ENCODE results near the gene CCDC141.

The CCDC141 gene

GRCh38 chr2:178863856-178864620 is 185.9 kb downstream of the CCDC141 start:
- DNase-seq, result no peak

DNA sequence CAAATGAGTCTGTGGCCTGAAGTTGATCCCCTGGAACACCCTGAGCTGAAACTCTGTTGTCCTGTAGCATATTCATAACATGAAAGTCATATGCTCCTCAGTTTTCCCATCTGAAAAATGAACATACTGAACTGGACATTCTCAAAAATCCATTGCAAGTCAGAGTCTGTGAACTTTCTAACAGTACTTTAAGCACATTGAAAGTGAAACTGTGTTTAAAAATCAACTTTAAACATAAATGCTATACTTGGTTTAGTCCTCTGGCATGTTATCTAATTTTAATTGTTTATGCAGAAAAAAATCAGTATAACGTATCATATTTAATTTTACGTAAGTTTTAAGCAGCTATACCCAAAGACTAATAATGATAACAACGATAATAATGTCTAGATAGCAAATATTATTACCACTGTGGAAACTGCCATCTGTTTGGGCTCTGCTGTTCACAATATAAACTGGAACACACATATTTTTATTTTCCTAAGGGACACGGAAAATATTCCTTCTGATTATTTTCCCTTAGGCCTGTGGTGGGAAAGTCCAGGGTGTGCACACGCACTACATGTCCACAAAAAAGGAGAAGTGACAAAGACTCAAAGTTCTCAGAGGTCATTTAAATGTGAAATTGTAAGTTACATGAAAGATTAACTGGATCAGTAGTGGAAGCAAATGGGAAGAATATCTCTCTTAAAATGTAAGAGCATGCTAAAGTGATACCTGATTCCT is 186.6 kb downstream of the CCDC141 start:
- DNase-seq, result no peak

- no peak for DNase-seq
Observed at GRCh38 chr2:178860551-178860950, 189.4 kb downstream of the CCDC141 start.

DNA sequence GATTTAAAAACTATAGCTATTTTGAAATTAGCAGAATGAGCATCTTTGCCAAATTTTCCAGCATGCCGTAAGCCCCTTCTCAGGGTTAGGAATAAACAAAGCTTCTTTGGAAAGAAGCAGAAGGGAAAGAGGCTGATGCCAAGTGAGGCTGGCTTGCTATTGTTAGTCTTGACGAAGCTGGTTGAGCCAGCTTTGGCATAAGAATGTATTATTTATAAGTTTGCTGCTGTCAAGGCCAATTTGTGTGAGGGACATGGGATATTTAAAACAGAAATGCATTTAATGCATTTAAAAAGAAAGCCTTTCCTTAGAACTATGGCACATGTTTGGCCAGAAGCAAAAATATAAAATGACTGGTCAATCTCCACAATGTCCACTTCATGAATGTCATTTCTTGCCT is 190.2 kb downstream of the CCDC141 start:
- no peak for DNase-seq

GRCh38 chr2:178858896-178859625 is 190.9 kb downstream of the CCDC141 start:
- no peak for DNase-seq

DNA sequence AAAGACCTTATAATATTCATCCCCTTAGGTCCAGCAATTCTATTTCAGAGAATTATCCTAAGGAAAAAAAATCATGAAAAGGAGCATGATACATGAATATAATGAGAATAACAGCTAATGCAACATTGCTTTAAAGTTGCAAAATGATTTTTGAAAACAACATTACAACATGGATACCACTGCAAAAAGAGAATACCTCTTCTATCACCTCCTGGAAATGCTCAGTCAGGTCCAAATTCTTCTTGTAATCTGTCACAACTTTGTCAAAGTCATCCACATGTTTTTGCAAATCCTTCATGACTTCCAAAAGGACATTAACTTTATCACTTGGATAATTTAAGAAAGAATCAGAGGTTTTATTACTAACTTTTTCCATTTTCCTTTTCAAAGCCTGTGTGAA is 194.8 kb downstream of the CCDC141 start:
- DNase-seq, result no peak

DNA sequence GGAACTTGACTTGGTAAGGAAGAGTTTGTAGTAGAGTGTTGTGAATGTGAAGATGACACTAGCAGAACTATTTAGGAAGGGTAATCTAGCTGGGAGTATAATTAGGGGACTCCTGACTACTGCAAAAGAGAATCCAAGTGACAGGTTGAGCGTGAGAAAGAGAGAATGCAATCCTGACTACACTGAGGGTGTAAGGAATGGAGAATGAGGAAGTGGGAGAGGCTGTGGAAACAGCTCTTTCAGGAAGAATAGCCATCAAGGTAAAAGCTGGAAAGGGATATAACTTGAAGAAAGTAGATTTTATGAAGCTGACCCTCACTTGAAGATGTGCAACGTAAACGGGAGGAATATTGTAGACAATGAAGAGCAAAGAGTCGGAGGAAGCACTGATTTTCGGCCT is 201.6 kb downstream of the CCDC141 start:
- no peak for DNase-seq

GRCh38 chr2:178846458-178846802 is 203.5 kb downstream of the CCDC141 start:
- no peak for DNase-seq

- no peak for DNase-seq
Observed at GRCh38 chr2:178845566-178846457, 204.1 kb downstream of the CCDC141 start.

DNA sequence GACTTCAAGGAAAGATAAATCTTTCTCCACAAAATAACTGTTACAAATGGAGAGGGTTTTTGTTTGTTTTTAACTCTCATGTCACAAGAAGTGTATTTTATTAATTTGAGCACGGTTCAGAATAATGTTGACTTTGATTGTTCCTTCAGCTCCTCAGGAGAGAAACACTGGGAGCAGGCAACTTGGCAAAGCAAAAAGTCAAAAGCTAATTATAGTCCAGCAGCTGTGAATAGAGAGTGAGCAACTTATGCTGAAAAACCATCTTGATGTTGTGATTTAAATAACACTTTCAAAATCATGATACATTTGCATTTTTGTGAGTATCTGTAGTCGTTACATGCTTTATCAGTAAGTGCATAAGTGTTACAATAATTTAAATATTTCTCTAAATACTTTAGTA is 205.2 kb downstream of the CCDC141 start:
- DNase-seq, result no peak

DNA sequence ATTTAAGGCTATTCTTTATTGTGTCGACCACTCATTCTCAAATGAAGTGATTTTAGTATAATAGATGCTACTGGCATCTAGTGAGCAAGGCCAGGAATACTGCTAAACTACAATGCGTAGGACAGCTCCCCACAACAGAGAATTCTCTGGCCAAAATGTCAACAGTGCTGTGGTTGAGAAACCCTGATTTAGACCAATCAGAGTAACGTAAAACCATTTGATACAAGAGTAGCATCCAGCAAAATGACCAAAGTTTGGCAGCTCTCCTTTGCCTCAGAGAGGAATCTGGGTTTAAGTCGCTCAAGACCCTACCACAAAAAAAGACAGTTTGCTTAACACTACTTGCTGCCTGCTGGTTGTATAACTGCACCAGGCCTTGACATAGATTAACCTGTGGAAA is 205.7 kb downstream of the CCDC141 start:
- DNase-seq, result no peak

GRCh38 chr2:178843697-178844096 is 206.2 kb downstream of the CCDC141 start:
- no peak for DNase-seq

DNA sequence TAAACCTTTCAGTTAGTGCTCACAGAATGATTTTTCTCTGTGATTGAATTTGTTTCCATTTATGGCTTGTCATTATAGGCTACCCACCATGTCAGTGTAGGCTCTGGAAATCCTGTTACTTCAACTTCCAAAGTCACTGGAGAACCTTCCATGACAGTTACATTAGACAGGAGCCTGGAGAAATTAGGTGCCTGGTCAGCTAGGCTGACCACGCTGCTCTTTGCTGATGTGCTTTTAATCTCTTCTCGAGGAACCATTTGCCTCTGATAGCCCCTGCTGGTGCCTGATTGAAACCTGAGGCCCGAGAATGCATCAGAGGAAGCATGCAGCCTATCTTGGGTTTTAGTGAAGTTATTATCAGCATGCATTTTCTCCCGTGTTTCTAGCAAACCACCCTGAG is 213.1 kb downstream of the CCDC141 start:
- no peak for DNase-seq

DNA sequence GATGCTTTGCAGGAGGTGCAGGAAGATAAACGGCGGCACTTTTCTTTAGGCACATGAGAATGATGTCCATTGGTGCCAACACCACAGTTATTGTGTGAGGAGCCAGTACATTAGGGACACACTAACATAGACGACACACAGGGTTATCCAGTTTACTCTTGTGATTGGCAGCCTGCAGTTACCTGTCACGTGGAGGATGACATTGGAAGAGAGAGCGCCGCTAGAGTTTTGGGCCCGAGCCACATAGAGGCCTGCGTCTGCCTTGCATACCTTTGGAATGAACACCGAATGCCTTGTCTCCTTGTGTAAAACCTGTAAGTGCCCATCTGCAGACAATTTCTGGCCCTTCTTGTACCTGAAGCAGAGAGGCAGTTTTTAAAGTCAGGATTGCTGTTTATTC is 215.9 kb downstream of the CCDC141 start:
- DNase-seq, result no peak

DNA sequence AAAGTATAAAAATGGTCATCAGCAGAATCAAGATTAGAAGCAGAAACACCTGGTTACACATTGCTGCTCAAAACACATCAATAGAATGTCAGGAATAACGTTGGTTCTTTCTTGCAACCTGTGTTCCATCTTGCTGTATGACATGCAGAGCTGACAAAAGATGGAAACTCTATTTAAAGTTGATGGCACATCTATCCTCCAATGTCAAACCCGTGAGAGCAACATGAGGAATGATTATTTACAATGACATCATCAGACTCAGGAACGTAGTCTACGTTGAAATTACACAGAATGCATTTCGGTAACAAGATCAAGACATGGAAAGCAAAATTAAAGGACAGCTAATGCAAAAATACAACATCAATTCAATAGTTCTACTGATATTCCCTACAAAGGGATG is 216.6 kb downstream of the CCDC141 start:
- no peak for DNase-seq

GRCh38 chr2:178830451-178830850 is 219.5 kb downstream of the CCDC141 start:
- no peak for DNase-seq

DNA sequence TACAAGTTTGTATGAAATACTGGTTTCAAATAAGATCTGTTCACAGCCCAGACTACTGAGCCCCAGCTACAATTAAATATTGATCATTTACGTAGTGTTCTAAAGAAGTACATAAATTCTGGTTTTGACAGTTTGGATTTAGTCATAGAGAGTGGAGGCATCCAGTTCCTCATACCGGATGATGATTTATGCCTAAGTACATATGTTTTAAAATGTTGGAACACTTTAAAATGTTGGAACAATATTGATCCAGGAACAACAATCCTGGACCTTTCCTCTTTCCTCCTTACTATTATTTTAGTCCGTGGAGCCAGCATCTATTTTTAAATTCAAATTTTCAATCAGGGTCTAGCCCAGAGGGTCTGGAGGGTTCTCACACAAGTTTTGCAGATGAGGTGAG is 220.0 kb downstream of the CCDC141 start:
- no peak for DNase-seq

DNA sequence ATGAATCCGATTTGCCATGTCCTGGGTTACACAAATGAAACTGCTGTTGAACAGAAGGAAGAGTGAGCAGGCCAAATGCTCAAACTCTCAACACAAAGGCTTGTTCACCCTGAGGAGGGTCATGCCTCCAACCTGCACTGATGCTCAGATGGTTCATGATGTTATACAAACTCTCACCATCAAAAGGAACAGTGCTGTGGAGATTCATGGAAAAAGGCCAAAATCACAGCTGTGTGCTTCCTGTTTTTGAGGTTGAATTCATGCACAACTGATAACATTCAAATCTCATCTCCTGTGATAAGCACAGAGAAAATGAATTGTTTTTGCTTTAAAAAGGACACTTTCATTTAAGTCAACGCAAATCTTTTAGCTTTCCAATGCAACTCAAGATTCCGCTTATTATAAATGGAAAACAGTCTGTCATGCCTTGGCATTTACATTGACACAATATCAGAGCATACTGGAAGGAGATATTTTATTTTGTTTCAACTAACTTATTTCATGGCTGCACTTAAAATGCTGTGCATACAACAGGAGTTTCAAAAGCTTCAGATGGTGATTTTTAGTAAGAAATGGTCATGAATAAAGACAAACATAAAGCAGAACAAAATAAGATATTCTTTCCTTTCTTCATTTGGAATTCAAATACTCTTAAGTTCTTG is 220.5 kb downstream of the CCDC141 start:
- DNase-seq, result no peak

- DNase-seq, result no peak
Observed at GRCh38 chr2:178828486-178828881, 221.5 kb downstream of the CCDC141 start.

DNA sequence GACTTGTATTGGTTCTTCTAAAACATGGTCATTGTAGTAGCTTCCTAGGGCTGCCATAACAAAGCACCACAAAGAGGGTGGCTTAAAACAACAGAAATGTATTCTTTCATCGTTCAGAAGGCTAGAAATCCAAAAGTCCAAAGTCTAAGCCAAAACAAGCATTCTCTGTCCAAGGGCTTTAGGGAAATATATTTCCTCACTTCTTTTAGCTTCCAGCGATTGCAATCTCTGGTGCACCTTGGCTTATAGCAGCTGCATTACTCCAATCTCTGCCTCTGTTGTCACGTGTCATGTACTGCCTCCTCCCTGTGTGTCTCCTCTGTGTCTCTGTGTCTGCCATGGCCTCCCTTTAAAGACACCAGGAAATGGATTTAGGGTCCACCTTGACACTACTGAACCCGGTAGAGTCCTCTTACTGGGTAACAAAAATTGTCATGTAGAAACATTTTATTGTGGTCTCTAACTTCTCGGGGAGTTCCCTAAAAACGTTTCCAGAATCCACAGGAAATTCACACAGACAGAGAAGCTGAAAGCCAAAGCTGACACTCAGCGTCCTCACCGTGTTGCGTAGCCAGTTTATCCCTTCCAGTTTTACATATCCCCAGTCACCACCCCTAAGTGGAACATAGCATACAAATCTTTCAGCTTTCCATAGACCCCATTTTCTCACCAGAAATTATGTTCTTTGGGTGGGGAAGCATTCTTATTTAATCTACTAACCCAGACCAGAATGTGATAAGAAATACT is 222.0 kb downstream of the CCDC141 start:
- DNase-seq, result no peak

GRCh38 chr2:178827111-178827510 is 222.8 kb downstream of the CCDC141 start:
- DNase-seq, result no peak

DNA sequence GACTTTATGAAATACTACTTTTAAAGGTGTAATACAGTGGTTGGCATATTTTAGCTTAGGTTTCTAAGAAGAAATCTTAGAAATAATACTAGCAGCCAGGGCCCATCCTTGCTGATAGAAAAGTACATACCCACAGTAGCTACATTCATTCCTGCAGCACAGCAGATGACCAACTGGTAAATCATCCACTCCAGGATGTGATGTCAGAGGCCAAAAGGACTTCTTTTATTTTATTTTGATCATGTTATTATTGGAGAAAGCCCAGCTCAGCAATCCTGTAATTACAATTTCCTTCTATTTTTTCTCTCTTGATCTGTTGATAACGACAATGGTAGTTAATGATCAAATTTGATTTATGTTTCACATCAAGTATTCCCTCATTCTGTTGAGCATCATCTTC is 224.8 kb downstream of the CCDC141 start:
- DNase-seq, result no peak
